HG02678 (cell line): Measurements from ENCODE around the gene DOK5.

Experiments
- ATAC-seq: cut with Tn5 transposase; IDR thresholded peaks from one replicate; pipeline ENCODE4 v1.9.1; 2021; ENCODE audit warnings: mild to moderate bottlenecking, moderate library complexity; ENCODE audit not compliant: unreplicated experiment

Gene DOK5

DNA sequence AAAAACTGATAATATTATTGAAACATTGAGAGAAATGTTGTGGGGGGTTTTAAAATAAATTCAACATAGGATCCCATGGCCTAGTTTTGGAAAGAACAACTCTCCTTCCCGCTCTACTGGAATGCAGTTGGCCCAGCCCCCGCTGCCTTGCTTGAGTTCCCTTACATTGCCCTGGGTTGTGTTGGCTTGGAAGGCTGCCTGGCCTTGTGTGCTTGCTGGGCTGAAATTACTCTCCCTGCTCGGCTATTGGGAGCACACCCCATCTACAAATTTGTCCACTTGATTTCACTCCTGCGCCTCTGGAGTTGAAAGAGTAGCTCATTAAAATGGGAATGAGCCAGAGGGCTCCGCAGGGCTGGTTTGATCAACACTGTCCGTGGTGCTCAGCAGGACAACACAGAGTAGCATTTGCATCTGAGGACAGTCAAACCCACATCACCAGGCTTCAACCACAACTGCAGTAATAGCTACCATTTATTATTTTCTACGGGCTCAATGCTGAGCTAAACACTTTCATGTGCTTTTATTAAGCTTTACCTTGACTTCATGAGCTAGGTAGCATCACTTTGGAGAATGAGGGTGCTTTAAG lies 35.2 kb downstream of the DOK5 start:
- no peak for ATAC-seq

- ATAC-seq = no peak
These were observed 37.3 kb downstream of the DOK5 start for GRCh38 chr20:54512694-54513093.

DNA sequence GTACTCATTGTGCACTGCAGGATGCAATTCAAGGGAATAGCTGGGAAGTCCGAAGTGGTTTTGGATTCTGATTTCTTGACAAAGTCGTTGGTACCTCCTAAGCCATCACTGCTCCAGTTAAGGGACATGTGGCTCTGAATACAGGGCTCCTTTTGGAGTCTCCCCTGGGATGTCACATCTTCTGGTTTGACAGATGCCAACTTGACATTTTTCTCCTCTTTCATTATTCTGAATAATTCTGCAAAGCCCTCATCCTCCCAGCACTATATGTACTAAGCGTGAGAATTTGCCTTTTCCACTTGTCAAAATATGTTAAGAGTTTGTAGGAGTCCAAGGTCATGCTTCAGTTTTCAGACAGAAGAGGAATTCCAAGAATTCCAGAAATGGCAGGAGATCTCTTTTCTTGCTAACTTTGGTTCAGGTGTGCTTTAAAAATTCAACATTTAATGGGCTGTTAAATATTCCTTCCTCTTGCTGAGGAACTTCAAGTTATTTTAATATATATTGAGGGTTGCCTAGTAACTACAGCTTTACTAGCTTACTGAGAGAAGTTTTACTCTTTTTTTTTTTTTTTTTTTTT lies 38.7 kb downstream of the DOK5 start:
- ATAC-seq = no peak

DNA sequence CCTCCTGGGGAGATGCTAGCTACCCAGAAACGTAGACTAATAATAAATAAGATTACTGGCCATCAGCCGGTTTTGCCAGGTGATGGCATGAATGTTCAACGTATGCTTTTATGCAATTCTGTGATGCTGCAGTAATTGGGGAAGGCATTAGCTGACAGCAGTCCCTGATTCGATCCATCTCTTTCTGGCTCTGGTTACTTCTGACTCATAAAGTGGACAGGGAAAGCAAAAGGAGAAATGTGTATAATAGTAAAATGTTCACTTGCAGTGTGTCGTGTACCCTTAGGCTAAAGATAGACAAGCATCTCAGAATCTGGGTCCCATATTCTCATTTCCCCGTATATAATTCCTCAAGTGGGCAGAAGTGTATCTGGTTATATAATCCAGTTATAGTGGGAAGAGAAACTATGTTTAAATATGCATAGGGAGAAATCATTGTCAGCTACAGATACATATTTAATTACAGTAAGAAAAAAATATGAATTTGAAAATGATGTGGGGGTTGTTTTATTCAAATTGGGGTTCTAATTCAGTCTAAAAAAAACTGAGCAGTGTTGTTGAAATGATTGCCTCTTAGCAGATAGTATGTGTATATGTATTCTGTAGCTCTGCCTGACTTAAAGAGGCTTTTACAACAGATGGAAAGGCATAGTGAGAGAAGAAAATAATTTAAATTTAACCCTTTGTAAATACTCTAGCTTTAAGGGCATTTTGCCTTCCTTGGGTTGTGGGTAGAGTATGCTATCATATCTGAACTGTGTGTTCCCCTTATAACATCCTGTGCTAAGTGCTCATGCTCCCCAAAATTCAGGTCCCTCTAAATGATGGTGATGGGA lies 40.6 kb downstream of the DOK5 start:
- no peak for ATAC-seq

DNA sequence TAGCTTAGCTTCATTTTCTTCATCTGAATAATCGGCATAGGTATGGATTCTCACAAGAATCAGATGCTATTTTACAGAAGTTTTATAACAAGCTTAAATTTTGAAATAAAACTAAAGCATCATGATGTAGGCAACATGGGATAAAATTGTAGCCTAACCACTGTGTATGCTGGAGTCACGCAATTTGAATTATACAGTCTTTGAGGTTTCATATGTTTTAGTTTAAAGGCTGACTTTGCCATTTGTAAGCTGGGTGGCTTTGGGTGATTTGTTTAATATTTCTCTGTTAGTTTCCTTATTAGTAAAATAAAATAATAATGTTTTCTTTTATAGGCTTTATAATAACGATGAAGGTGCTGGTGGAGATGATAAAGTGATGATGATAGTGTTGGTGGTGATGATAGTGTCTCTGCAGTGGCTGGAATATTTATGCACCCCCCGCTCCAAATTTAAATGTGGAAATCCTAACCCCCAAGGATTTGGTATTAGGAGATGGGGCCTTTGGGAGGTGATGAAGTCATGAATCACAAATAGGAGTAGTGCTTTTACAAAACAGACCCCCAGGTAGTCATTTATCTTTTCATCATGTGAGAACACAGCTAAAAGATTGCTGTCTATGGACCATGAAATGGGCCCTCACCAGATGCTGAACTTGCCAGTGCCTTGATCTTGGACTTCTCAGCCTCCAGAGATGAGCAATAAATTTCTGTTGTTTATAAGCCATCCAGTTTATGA lies 42.0 kb downstream of the DOK5 start:
- ATAC-seq = no peak

GRCh38 chr20:54524849-54525248 lies 49.5 kb downstream of the DOK5 start:
- no peak for ATAC-seq

DNA sequence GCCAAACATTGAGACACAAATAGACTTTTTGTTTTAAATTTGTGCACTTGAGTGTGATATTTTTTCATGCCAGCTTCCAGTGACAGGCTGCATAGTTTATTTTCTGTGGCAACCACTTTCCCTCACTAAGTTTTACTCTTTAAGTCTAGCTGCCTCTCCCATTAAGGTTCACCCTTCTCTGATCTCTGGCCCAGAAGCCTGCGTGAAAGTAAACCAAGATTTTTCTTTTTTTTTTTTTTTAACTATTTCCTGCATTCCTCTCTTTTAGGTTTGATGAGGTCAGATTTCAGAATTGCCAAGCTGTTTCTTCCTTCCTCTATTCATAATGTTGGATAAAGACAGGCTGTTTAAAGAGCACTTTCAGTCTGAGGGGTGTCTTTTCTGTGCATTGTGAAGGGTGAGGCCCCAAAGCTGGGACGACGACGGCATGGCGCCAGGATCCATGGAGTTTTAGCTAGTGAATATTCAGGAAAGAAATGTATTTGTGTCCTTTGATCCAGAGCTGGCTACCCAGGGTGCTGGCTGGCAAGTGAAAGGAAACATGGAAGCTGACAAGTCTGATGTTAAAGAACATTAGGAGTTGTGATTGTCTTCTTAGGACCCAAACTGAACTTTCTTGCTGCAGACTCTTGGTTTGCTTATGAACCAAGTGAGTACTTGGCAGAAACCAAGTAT lies 50.7 kb downstream of the DOK5 start:
- no peak for ATAC-seq

GRCh38 chr20:54526801-54527200 lies 51.4 kb downstream of the DOK5 start:
- no peak for ATAC-seq

DNA sequence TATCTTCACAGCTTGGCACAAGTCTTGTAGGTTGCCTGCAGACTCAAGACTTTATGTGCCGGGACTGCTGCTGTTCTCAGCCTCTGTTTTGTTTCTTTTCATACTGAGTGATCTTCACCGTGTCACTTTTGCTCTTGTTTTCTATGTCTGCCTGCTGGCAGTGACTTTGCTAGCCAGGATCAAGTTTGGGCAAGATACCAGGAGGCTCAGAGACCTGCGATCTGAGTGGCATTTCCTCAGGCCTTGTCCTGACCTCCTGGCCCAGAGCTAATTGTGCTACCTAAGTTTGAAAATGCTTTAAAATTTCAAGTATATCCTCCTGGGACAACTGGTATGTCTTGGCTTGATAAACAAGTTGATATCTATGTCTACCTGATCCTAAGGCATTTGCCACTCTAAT lies 57.2 kb downstream of the DOK5 start:
- ATAC-seq = no peak

DNA sequence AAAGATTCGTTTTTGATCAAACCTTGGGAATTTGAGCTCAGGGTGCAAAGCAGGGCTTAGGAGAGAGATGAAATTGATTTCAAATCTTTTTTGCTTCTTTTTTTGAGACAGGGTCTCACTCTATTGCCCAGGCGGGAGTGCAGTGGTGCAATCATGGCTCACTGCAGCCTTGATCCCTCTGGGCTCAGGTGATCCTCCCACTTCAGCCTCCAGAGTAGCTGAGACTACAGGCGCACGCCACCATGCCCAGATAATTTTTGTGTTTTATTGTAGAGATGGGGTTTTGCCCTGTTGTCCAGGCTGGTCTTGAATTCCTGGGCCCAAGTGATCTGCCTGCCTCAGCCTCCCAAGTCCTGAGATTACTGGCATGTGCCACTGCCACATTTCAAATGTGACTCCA lies 58.7 kb downstream of the DOK5 start:
- no peak for ATAC-seq

- no peak for ATAC-seq
These were observed 59.6 kb downstream of the DOK5 start for GRCh38 chr20:54535033-54535432.

GRCh38 chr20:54535746-54536145 lies 60.4 kb downstream of the DOK5 start:
- no peak for ATAC-seq

- no peak for ATAC-seq
These were observed 64.2 kb downstream of the DOK5 start for GRCh38 chr20:54539521-54540046.

- ATAC-seq = no peak
These were observed 68.0 kb downstream of the DOK5 start for GRCh38 chr20:54543369-54543768.

DNA sequence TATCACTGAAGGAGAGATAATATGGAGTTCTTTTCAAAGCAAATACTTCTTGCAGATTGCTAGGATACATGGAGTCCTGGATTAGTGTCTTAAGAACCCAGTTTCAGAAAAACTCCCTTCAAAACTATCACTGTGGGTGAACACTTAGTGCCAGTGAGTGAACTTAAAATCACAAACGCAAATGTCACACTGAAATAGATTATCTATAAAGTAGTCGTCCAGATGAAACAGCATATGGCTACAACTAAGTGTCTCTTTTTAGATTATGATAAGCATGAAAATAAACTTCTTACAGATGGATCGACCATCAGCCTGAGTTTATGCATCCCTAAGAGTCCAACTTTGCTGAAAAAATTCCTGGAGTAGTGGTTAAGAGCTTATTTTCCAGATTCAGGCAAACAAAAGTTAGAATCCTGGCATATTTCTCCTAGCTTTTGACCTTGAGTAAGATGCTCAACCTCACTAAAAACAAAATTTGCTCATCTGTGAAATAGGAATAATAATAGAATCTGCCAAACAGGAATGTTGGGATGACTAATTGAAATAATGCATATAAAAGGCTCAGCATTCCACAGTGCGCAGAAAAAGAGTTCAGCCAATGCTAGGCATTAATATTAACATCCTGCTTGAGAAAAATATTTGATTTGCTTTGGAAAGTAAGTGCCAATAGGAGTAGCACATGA lies 70.4 kb downstream of the DOK5 start:
- no peak for ATAC-seq

GRCh38 chr20:54548849-54549248 lies 73.5 kb downstream of the DOK5 start:
- no peak for ATAC-seq

- no peak for ATAC-seq
These were observed 74.4 kb downstream of the DOK5 start for GRCh38 chr20:54549658-54550326.

DNA sequence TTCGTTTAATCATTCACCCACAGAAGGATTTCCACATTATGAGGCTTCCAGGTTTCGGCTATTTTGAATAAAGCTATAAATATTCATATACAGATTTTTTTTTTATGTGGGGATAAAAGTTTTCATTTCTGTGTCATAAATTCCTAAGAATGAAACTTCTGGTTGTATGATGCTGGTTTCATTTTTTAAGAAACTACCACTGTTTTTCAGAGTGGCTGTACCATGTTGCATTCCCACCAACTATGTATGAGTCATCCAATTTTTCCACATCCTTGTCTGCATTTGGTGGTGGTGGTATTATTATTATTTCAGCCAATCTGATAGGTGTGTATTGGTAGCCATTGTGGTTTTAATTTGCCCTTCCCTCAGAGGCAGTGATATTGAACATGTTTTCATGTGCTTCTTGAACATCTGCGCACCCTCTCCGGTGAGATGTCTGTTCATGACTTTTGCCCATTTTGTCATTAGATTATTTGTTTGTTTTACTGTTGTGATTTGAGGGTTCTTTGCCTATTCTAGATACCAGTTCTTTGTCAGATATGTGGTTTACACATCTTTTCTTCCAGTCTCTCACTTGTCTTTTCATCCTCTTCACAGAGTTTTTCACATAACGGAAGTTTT lies 75.5 kb downstream of the DOK5 start:
- ATAC-seq = no peak

GRCh38 chr20:54554006-54554405 lies 78.6 kb downstream of the DOK5 start:
- no peak for ATAC-seq
